Neural cell (in vitro differentiated cells): Measurements from ENCODE around the gene GPR158.

Experiments used
- CTCF ChIP-seq: fragments of 450-650 bp; IDR thresholded peaks from 2 replicates; pipeline ENCODE4 v1.5.1; 2014; ENCODE audit warnings: antibody characterized with exemption, mild to moderate bottlenecking, moderate library complexity; ENCODE audit not compliant: poor library complexity, severe bottlenecking
- EZH2 ChIP-seq: fragments of 200-600, 300-800 bp; shearing (Covaris generic), sonication (generic); IDR thresholded peaks from 2 replicates; pipeline ENCODE4 v1.6.1; 2014; ENCODE audit warnings: antibody characterized with exemption, low read length, borderline replicate concordance, mild to moderate bottlenecking; ENCODE audit not compliant: insufficient read depth, poor library complexity, severe bottlenecking
- POLR2AphosphoS5 ChIP-seq: IDR thresholded peaks from 2 replicates; pipeline ENCODE4 v1.6.1; 2012

- no peak for TF ChIP-seq CTCF
- no peak for TF ChIP-seq POLR2AphosphoS5
- TF ChIP-seq EZH2: no peak
Measured at GRCh38 chr10:25334445-25334844, 159.6 kb downstream of the GPR158 start.
